CD4-positive, alpha-beta T cell (primary cell): Measurements from ENCODE around the gene CACNA2D1. TPM values are rescaled to one million over a fixed set of nuclear protein-coding genes. Genes with fewer than 3 reads are reported as not detected.

ENCODE experiments used
- ATAC-seq: fragments of 200-7000 bp; cut with Tn5 transposase; one replicate; pipeline ENCODE4 v1.10.0; 2022; ENCODE audit warnings: mild to moderate bottlenecking; ENCODE audit not compliant: poor library complexity
- CTCF ChIA-PET: fragments of 350-600 bp; sonication (Branson Sonifier 250); formaldehyde crosslinking; loops from one replicate; lab custom pipeline; 2021; ENCODE audit warnings: antibody characterized with exemption, inconsistent platforms; lab: Charles Lee
- POLR2A ChIA-PET: fragments of 350-600 bp; sonication (Branson Sonifier 250); formaldehyde crosslinking; loops from one replicate; lab custom pipeline; 2021; ENCODE audit warnings: antibody characterized with exemption, inconsistent platforms; lab: Charles Lee
- DNase-seq, 14 experiments: peaks; one replicate each; pipeline ENCODE4 v3.0.0-alpha.2; 2013 to 2020; ENCODE audit warnings: mixed read lengths in 2 of 14
- H3K27ac ChIP-seq, 2 donors: one replicate each; pipeline versions ENCODE4 v1.5.1 to v1.7.0; 2013; ENCODE audit warnings: low read length in 2 of 2, low read depth in 1 of 2, mild to moderate bottlenecking in 1 of 2
- H3K27me3 ChIP-seq, 2 experiments: 1 replicate in 1 of 2; 2 replicates in 1 of 2; pipeline versions ENCODE4 v1.6.1 to v1.7.0; 2013; ENCODE audit warnings: low read length in 2 of 2, control low read depth in 1 of 2, mild to moderate bottlenecking in 1 of 2, moderate library complexity in 1 of 2; ENCODE audit not compliant: insufficient read depth in 2 of 2, control insufficient read depth in 1 of 2
- H3K36me3 ChIP-seq: one replicate; pipeline ENCODE4 v1.6.1; 2013; ENCODE audit warnings: low read length, control low read depth; ENCODE audit not compliant: insufficient read depth
- H3K4me1 ChIP-seq: one replicate; pipeline ENCODE4 v1.6.1; 2013; ENCODE audit warnings: low read length, control low read depth; ENCODE audit not compliant: insufficient read depth
- H3K4me3 ChIP-seq: one replicate; pipeline ENCODE4 v1.5.1; 2013; ENCODE audit warnings: mild to moderate bottlenecking, low read length, moderate library complexity
- H3K9me3 ChIP-seq, 2 experiments: 1 replicate in 1 of 2; 2 replicates in 1 of 2; pipeline versions ENCODE4 v1.6.1 to v1.7.0; 2013; ENCODE audit warnings: low read length in 2 of 2, mild to moderate bottlenecking in 2 of 2, control low read depth in 1 of 2, moderate library complexity in 1 of 2; ENCODE audit not compliant: control insufficient read depth in 1 of 2, insufficient read depth in 1 of 2
- H3K27ac Mint-ChIP-seq: one replicate; pipeline ENCODE4 v1.8.0; 2020; ENCODE audit warnings: mixed read lengths
- H3K27me3 Mint-ChIP-seq: one replicate; pipeline ENCODE4 v1.8.0; 2021; ENCODE audit warnings: mixed read lengths
- H3K36me3 Mint-ChIP-seq: one replicate; pipeline ENCODE4 v1.8.0; 2021; ENCODE audit warnings: low read depth, mixed read lengths
- H3K4me1 Mint-ChIP-seq: one replicate; pipeline ENCODE4 v1.8.0; 2021; ENCODE audit warnings: low read depth, mixed read lengths
- H3K4me3 Mint-ChIP-seq: one replicate; pipeline ENCODE4 v1.8.0; 2020; ENCODE audit warnings: mild to moderate bottlenecking, mixed read lengths
- H3K9me3 Mint-ChIP-seq: one replicate; pipeline ENCODE4 v1.8.0; 2020; ENCODE audit warnings: mixed read lengths
- CTCF ChIP-seq: fragments of 200-600 bp; IDR thresholded peaks from one replicate; pipeline ENCODE4 v1.8.0; 2022; ENCODE audit warnings: antibody characterized with exemption, mild to moderate bottlenecking
- intact Hi-C, 2 experiments: fragments of 100-400 bp; cut with DNase I in 1 of 2; cut with micrococcal nuclease in 1 of 2; formaldehyde crosslinking; loops; one replicate each; pipeline versions ENCODE4 v1.15.1 to v1.9.0; 2023 to 2025; cut with DNase I, micrococcal nuclease
- total RNA-seq, 174 experiments: library from RNA in 2 of 174; stranded (reverse) in 2 of 174; gene quantifications; one replicate each; pipeline ENCODE4 v1.2.3 and lab custom pipeline; 2021 to 2026

The CACNA2D1 gene
- total RNA-seq, 2 experiments from 2014 or later: not detected

- no peak overlapping the region for H3K27ac Mint-ChIP-seq
- no peaks in the 10 kb centered on the region for H3K9me3 Mint-ChIP-seq
- no peak for ATAC-seq
- H3K27ac ChIP-seq: no peak overlapping the region
- POLR2A ChIA-PET: no interaction called here
- intact Hi-C loops: no loop called here
- H3K36me3 ChIP-seq: no peaks in the 10 kb centered on the region
- no peaks in the 10 kb centered on the region for H3K36me3 Mint-ChIP-seq
- no peak overlapping the region for H3K4me3 Mint-ChIP-seq
- H3K27me3 Mint-ChIP-seq: no peaks in the 10 kb centered on the region
- no peak for DNase-seq
- no peak overlapping the region for H3K4me3 ChIP-seq
- TF ChIP-seq CTCF: no peak
- no peaks in the 10 kb centered on the region for H3K4me1 ChIP-seq
- CTCF ChIA-PET: no interaction called here
- H3K4me1 Mint-ChIP-seq: no peaks in the 10 kb centered on the region
- peaks cover 0 to 4% of the 10 kb centered on the region in 2 experiments for H3K9me3 ChIP-seq
- H3K27me3 ChIP-seq: no peaks in the 10 kb centered on the region
Observed at GRCh38 chr7:81929386-81929785, 514.2 kb downstream of the CACNA2D1 start.

DNA sequence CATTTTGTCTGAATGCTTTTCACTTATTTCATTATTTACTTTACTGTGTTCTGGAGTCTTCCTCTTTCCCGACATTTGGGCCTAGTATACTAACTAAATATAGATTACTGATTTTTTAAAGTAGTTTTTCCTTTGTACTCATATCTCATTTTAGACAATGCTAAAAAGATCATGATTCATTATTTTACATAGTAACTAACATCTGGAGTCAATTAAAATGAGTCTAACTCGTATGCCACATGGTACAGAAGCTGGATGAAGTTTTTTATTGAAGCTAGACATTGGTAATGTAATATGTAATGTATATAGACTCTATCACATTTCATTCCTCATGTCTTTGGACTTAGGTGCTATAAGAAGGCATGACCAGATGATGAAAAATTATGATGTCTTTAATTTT lies 517.4 kb downstream of the CACNA2D1 start:
- Mint-ChIP-seq H3K27ac (no peak overlapping the region), H3K9me3 (no peaks in the 10 kb centered on the region), H3K36me3 (no peaks in the 10 kb centered on the region), H3K4me3 (no peak overlapping the region), H3K4me1 (no peaks in the 10 kb centered on the region), H3K27me3 (no peaks in the 10 kb centered on the region)
- CTCF ChIA-PET: no interaction called here
- DNase-seq (no peak), ATAC-seq (no peak)
- POLR2A ChIA-PET: no interaction called here
- Histone ChIP-seq H3K4me1 (no peaks in the 10 kb centered on the region), H3K36me3 (no peaks in the 10 kb centered on the region), H3K27me3 (no peaks in the 10 kb centered on the region), H3K4me3 (no peak overlapping the region), H3K9me3 (peaks cover 0 to 4% of the 10 kb centered on the region in 2 experiments), H3K27ac (no peak overlapping the region)
- intact Hi-C loops: no loop called here
- no peak for TF ChIP-seq CTCF

GRCh38 chr7:81925530-81925929 lies 518.0 kb downstream of the CACNA2D1 start:
- Mint-ChIP-seq H3K27me3 (no peaks in the 10 kb centered on the region), H3K9me3 (no peaks in the 10 kb centered on the region), H3K36me3 (no peaks in the 10 kb centered on the region), H3K27ac (no peak overlapping the region), H3K4me1 (no peaks in the 10 kb centered on the region), H3K4me3 (no peak overlapping the region)
- Histone ChIP-seq H3K27ac (no peak overlapping the region), H3K9me3 (peaks cover 0 to 9% of the 10 kb centered on the region in 2 experiments), H3K4me1 (no peaks in the 10 kb centered on the region), H3K36me3 (no peaks in the 10 kb centered on the region), H3K4me3 (no peak overlapping the region), H3K27me3 (no peaks in the 10 kb centered on the region)
- CTCF ChIA-PET: no interaction called here
- no peak for ATAC-seq
- TF ChIP-seq CTCF: no peak
- POLR2A ChIA-PET: no interaction called here
- no peak for DNase-seq
- intact Hi-C loops: no loop called here
